Left lung (tissue), 10 donors: ENCODE measurements around the gene YY1. TPM values are rescaled to one million over a fixed set of nuclear protein-coding genes. Genes with fewer than 3 reads are reported as not detected.
A peak's percentile ranks its signal among the peaks of the same experiment; 100 is the strongest.

Experiments used
- ATAC-seq: fragments of 200-7000 bp; cut with Tn5 transposase; one replicate; pipeline ENCODE4 v1.9.1; 2020; ENCODE audit warnings: moderate library complexity
- DNase-seq, 4 donors: peaks; one replicate each; pipeline ENCODE4 v3.0.0-alpha.2; 2013 to 2020
- H3K27ac ChIP-seq, 2 donors: fragments of 200-600 bp; sonication (generic) in 1 of 2; one replicate each; pipeline versions ENCODE4 v1.5.0 to v1.8.0; 2020 to 2021
- H3K27me3 ChIP-seq, 2 donors: fragments of 200-600 bp; sonication (generic) in 1 of 2; one replicate each; pipeline versions ENCODE4 v1.5.0 to v1.8.0; 2020 to 2021
- H3K36me3 ChIP-seq, 2 donors: fragments of 200-600 bp; sonication (generic) in 1 of 2; one replicate each; pipeline versions ENCODE4 v1.5.0 to v1.8.0; 2020 to 2021
- H3K4me1 ChIP-seq, 2 donors: fragments of 200-600 bp; one replicate each; pipeline ENCODE4 v1.8.0; 2021
- H3K4me3 ChIP-seq, 2 donors: fragments of 200-600 bp; sonication (generic) in 1 of 2; one replicate each; pipeline versions ENCODE4 v1.5.0 to v1.8.0; 2020 to 2021; ENCODE audit warnings: mild to moderate bottlenecking in 1 of 2
- H3K9me3 ChIP-seq, 2 donors: fragments of 200-600 bp; sonication (generic) in 1 of 2; one replicate each; pipeline versions ENCODE4 v1.5.0 to v1.8.0; 2020 to 2021
- CTCF ChIP-seq, 2 donors: fragments of 200-600 bp; sonication (generic) in 1 of 2; IDR thresholded peaks; one replicate each; pipeline versions ENCODE4 v1.5.0 to v1.8.0; 2021; ENCODE audit warnings: antibody characterized with exemption in 2 of 2
- intact Hi-C, 2 donors: fragments of 100-400 bp; cut with DNase I; formaldehyde crosslinking; loops; one replicate each; pipeline versions ENCODE4 v1.11.2 to v1.14.2; 2022
- polyA plus RNA-seq, 6 donors: library from polyadenylated mRNA; unstranded; fragments of 120-200 nt; gene quantifications; one replicate each; pipeline ENCODE4 v1.2.1, GENCODE V29; 2013; ENCODE audit not compliant: insufficient read length in 6 of 6
- total RNA-seq, 2 donors: library from RNA; stranded (reverse); fragmentation: NEBNext Ultra II Directional; extraction: Animal tissue kit (Norgen Biotek cat#: 25700); gene quantifications; one replicate each; pipeline ENCODE4 v1.2.1, GENCODE V29; 2021
- donor health status: DM: no; HTN: yes; CAD: no.
- donor health status: DM: no; HTN: no; CAD: no.

Gene YY1
- total and polyA plus RNA-seq, 8 donors, result 57.4 to 129 (median 119) TPM

GRCh38 chr14:100239211-100239839, 381 bp downstream of the YY1 start:
- H3K27ac ChIP-seq, result peak overlapping the region; percentile 98
- H3K27me3 ChIP-seq, result no peaks in the 10 kb centered on the region
- intact Hi-C loops, result no loop called here
- DNase-seq, result peak in 2 of 4 donors; percentile 60 to 86
- H3K4me1 ChIP-seq, result peaks cover 18 to 63% of the 10 kb centered on the region in 2 donors
- no peaks in the 10 kb centered on the region for H3K9me3 ChIP-seq
- no peak for TF ChIP-seq CTCF (IDR thresholded peaks at IDR 0.05)
- H3K36me3 ChIP-seq, result no peaks in the 10 kb centered on the region
- H3K4me3 ChIP-seq, result peak overlapping the region; percentile 99 to 100
- no peak for ATAC-seq

- Histone ChIP-seq H3K4me1 (peaks cover 18 to 69% of the 10 kb centered on the region in 2 donors), H3K4me3 (peak overlapping the region; percentile 99 to 100), H3K27me3 (no peaks in the 10 kb centered on the region), H3K27ac (peak overlapping the region; percentile 98), H3K36me3 (no peaks in the 10 kb centered on the region), H3K9me3 (no peaks in the 10 kb centered on the region)
- TF ChIP-seq CTCF (IDR thresholded peaks at IDR 0.05), result peak; percentile 64 to 65
- intact Hi-C loops, result no loop called here
- peak; percentile 69 for ATAC-seq
- peak; percentile 78 to 96 (median 89) for DNase-seq
Observed at GRCh38 chr14:100239840-100240667, 1.1 kb downstream of the YY1 start.

- Histone ChIP-seq H3K27ac (peak overlapping the region; percentile 89 to 98), H3K36me3 (no peaks in the 10 kb centered on the region), H3K4me1 (peaks cover 18 to 69% of the 10 kb centered on the region in 2 donors), H3K4me3 (peak overlapping the region; percentile 41 to 100), H3K27me3 (no peaks in the 10 kb centered on the region), H3K9me3 (no peaks in the 10 kb centered on the region)
- ATAC-seq, result no peak
- TF ChIP-seq CTCF (IDR thresholded peaks at IDR 0.05), result no peak
- DNase-seq, result no peak
- intact Hi-C loops, result no loop called here
Observed at GRCh38 chr14:100240668-100241032, 1.7 kb downstream of the YY1 start.

- DNase-seq, result no peak
- Histone ChIP-seq H3K9me3 (no peaks in the 10 kb centered on the region), H3K27ac (peak overlapping the region; percentile 89 to 98), H3K27me3 (no peaks in the 10 kb centered on the region), H3K4me1 (peaks cover 20 to 69% of the 10 kb centered on the region in 2 donors), H3K36me3 (no peaks in the 10 kb centered on the region), H3K4me3 (peak overlapping the region; percentile 41 to 100)
- ATAC-seq, result no peak
- intact Hi-C loops, result no loop called here
- no peak for TF ChIP-seq CTCF (IDR thresholded peaks at IDR 0.05)
Observed at GRCh38 chr14:100241279-100241678, 2.3 kb downstream of the YY1 start.

- no peaks in the 10 kb centered on the region for H3K27me3 ChIP-seq
- H3K27ac ChIP-seq, result no peak overlapping the region
- DNase-seq (no peak), ATAC-seq (no peak)
- no peak overlapping the region for H3K4me3 ChIP-seq
- H3K4me1 ChIP-seq, result peaks cover 19 to 73% of the 10 kb centered on the region in 2 donors
- no peaks in the 10 kb centered on the region for H3K9me3 ChIP-seq
- TF ChIP-seq CTCF (IDR thresholded peaks at IDR 0.05), result no peak
- intact Hi-C loops, result no loop called here
- no peaks in the 10 kb centered on the region for H3K36me3 ChIP-seq
Observed at GRCh38 chr14:100243020-100243419, 4.1 kb downstream of the YY1 start.
